HCT116 (cell line): Measurements from ENCODE around the gene UBXN11. TPM values are rescaled to one million over a fixed set of nuclear protein-coding genes. Genes with fewer than 3 reads are reported as not detected.
A peak's percentile ranks its signal among the peaks of the same experiment; 100 is the strongest.

Source experiments
- ATAC-seq: fragments of 200-7000 bp; cut with Tn5 transposase; 2 replicates; pipeline ENCODE4 v1.9.1; 2020; ENCODE audit warnings: mild to moderate bottlenecking, moderate library complexity
- BruUV-seq: library from RNA; stranded (reverse); fragments of 400-500 nt; replicated peaks from 2 replicates; lab custom pipeline; 2021; lab: Mats Ljungman, UMichigan
- CTCF ChIA-PET: fragments of 300-600 bp; sonication (Branson Sonifier 250); formaldehyde crosslinking; loops from one replicate; lab custom pipeline; 2021; ENCODE audit warnings: antibody characterized with exemption; lab: Charles Lee
- POLR2A ChIA-PET: fragments of 300-600, 350-600 bp; sonication (Branson Sonifier 250); formaldehyde crosslinking; loops from one replicate; lab custom pipeline; 2021; ENCODE audit warnings: antibody characterized with exemption; lab: Charles Lee
- RAD21 ChIA-PET, 2 experiments: fragments of 300-600 bp; sonication (Branson Sonifier 250); formaldehyde crosslinking; loops; one replicate each; lab custom pipeline; 2023; ENCODE audit warnings: low total read pairs in 2 of 2; ENCODE audit not compliant: uncharacterized antibody in 2 of 2, unreplicated experiment in 2 of 2, low non-redundant PET in 1 of 2; lab: Charles Lee
- DNase-seq: peaks from one replicate; pipeline ENCODE4 v3.0.0-alpha.2; 2010; ENCODE audit warnings: low read depth, low spot score
- H2AFZ ChIP-seq: fragments of 200-600 bp; shearing (Covaris generic), sonication (generic); 2 replicates; pipeline ENCODE4 v1.6.1; 2017; ENCODE audit warnings: low read depth, mixed run types, mixed read lengths, antibody characterized with exemption, low read length; ENCODE audit not compliant: poor library complexity, severe bottlenecking
- H3K27ac ChIP-seq: 2 replicates; pipeline ENCODE4 v1.5.1; 2012; ENCODE audit warnings: low read depth, low read length
- H3K27me3 ChIP-seq: fragments of 200-600 bp; sonication (generic); 2 replicates; pipeline ENCODE4 v1.6.1; 2016; ENCODE audit warnings: mixed run types, low read length, mixed read lengths; ENCODE audit not compliant: insufficient read depth
- H3K36me3 ChIP-seq, 2 experiments: fragments of 200-500 bp in 1 of 2; fragments of 200-600 bp in 1 of 2; sonication (Bioruptor generic) in 1 of 2; sonication (generic) in 1 of 2; 2 replicates each; pipeline versions ENCODE4 v1.5.1 to v1.6.1; 2014 to 2016; ENCODE audit warnings: low read length in 2 of 2, inconsistent platforms in 1 of 2, mixed read lengths in 1 of 2, mixed run types in 1 of 2; ENCODE audit not compliant: insufficient read depth in 2 of 2, control insufficient read depth in 1 of 2
- H3K4me1 ChIP-seq, 2 experiments: fragments of 200-600 bp in 1 of 2; sonication (generic) in 1 of 2; 2 replicates each; pipeline versions ENCODE4 v1.5.1 to v1.6.1; 2012 to 2017; ENCODE audit warnings: low read length in 2 of 2, inconsistent platforms in 1 of 2, mild to moderate bottlenecking in 1 of 2, mixed read lengths in 1 of 2, mixed run types in 1 of 2, moderate library complexity in 1 of 2; ENCODE audit not compliant: insufficient read depth in 2 of 2, control insufficient read depth in 1 of 2
- H3K4me2 ChIP-seq: fragments of 200-600 bp; sonication (generic); 2 replicates; pipeline ENCODE4 v1.6.1; 2017; ENCODE audit warnings: mixed run types, low read length, mixed read lengths
- H3K4me3 ChIP-seq, 2 experiments: fragments of 200-600 bp in 1 of 2; sonication (generic) in 1 of 2; replicated peaks in 1 of 2; 2 replicates each; pipeline ENCODE4 v1.5.1; 2011 to 2016; ENCODE audit warnings: low read length in 2 of 2, control low read depth in 1 of 2, low read depth in 1 of 2, mild to moderate bottlenecking in 1 of 2, mixed read lengths in 1 of 2, mixed run types in 1 of 2
- H3K79me2 ChIP-seq: fragments of 200-600 bp; sonication (generic); 2 replicates; pipeline ENCODE4 v1.6.1; 2017; ENCODE audit warnings: mild to moderate bottlenecking, mixed run types, low read length, moderate library complexity, mixed read lengths; ENCODE audit not compliant: insufficient read depth
- H3K9ac ChIP-seq: fragments of 200-600 bp; sonication (generic); 2 replicates; pipeline ENCODE4 v1.6.1; 2016; ENCODE audit warnings: low read length, mixed read lengths
- H3K9me2 ChIP-seq: fragments of 200-600 bp; sonication (generic), shearing (Covaris generic); 2 replicates; pipeline ENCODE4 v1.6.1; 2017; ENCODE audit warnings: mixed run types, mild to moderate bottlenecking, moderate library complexity; ENCODE audit not compliant: insufficient read depth
- H3K9me3 ChIP-seq, 2 experiments: fragments of 200-500 bp in 1 of 2; fragments of 200-600 bp in 1 of 2; sonication (Bioruptor generic) in 1 of 2; sonication (generic) in 1 of 2; 2 replicates each; pipeline ENCODE4 v1.6.1; 2014 to 2017; ENCODE audit warnings: low read length in 2 of 2, mixed read lengths in 2 of 2, inconsistent platforms in 1 of 2, low read depth in 1 of 2, mild to moderate bottlenecking in 1 of 2, mixed run types in 1 of 2, moderate library complexity in 1 of 2; ENCODE audit not compliant: control insufficient read depth in 1 of 2, insufficient read depth in 1 of 2
- H4K20me1 ChIP-seq: fragments of 200-600 bp; sonication (generic), shearing (Covaris generic); 2 replicates; pipeline ENCODE4 v1.6.1; 2017; ENCODE audit warnings: mixed run types, mild to moderate bottlenecking, moderate library complexity; ENCODE audit not compliant: insufficient read depth
- CTCF ChIP-seq, 3 experiments: fragments of 200-600 bp in 1 of 3; sonication (generic) in 1 of 3; IDR thresholded peaks in 2 of 3; conservative IDR thresholded peaks in 1 of 3; 2 replicates each; pipeline ENCODE4 v1.5.1; 2012 to 2017; ENCODE audit warnings: low read depth in 2 of 3, low read length in 2 of 3, antibody characterized with exemption in 1 of 3, borderline replicate concordance in 1 of 3, control low read depth in 1 of 3, mild to moderate bottlenecking in 1 of 3, mixed read lengths in 1 of 3, mixed run types in 1 of 3, moderate library complexity in 1 of 3; ENCODE audit not compliant: insufficient read depth in 1 of 3
- EZH2 ChIP-seq: fragments of 200-600 bp; sonication (generic); IDR thresholded peaks from 2 replicates; pipeline ENCODE4 v1.6.1; 2017; ENCODE audit warnings: antibody characterized with exemption, mixed run types
- POLR2AphosphoS5 ChIP-seq: IDR thresholded peaks from 2 replicates; pipeline ENCODE4 v1.6.1; 2011; ENCODE audit warnings: mild to moderate bottlenecking, low read depth, low read length, moderate library complexity
- intact Hi-C: fragments of 100-400 bp; cut with micrococcal nuclease; formaldehyde crosslinking; loops from 2 replicates; pipeline ENCODE4 v1.10.0; 2022
- total RNA-seq: library from RNA; stranded (reverse); gene quantifications from one replicate; pipeline ENCODE4 v1.2.1, GENCODE V29; 2021; ENCODE audit not compliant: unreplicated experiment

UBXN11 gene
- total RNA-seq, 1 experiment from 2014 or later = 19.3 TPM

GRCh38 chr1:26284597-26285347, 21.7 kb downstream of the UBXN11 start:
- Histone ChIP-seq H3K4me2 (peak overlapping the region; percentile 79), H3K27me3 (no peaks in the 10 kb centered on the region), H3K36me3 (no peaks in the 10 kb centered on the region; a peak in 1 of 4 replicates), H3K79me2 (peaks cover 16% of the 10 kb centered on the region), H4K20me1 (no peaks in the 10 kb centered on the region), H3K27ac (peak overlapping the region; percentile 58), H3K9ac (peak overlapping the region; percentile 50), H3K9me3 (no peaks in the 10 kb centered on the region), H3K4me1 (peaks cover 25 to 67% of the 10 kb centered on the region in 2 experiments), H2AFZ (no peak overlapping the region), H3K4me3 (peak overlapping the region in 1 of 2 experiments; percentile 31; a peak in 2 of 4 replicates), H3K9me2 (no peaks in the 10 kb centered on the region)
- ChIA-PET RAD21 (interaction anchor here (1.2 to 2.1 kb wide), 7 partner anchors 37 to 132 kb away, joined by 3 to 11 read pairs (median 4); no protein-coding TSS in a partner anchor), POLR2A (interaction anchor here (1.4 to 1.5 kb wide), 2 partner anchors 9 to 38 kb away, joined by 4 read pairs; no protein-coding TSS in a partner anchor), CTCF (interaction anchor here (0.6 to 4.3 kb wide), 23 partner anchors 9 to 389 kb away, joined by 3 to 50 read pairs (median 7); partner anchors contain the start of genes CD52, CEP85 and HMGN2)
- DNase-seq (peak; percentile 91), ATAC-seq (peak; percentile 68)
- no TSS peak for BruUV-seq
- TF ChIP-seq CTCF (IDR thresholded peaks at IDR 0.05 in 2 of 3, conservative IDR thresholded peaks at IDR 0.05 in 1 of 3; ENCODE audit: borderline replicate concordance in 1 of 3, insufficient read depth in 1 of 3, low read depth in 2 of 3, low read length in 2 of 3) = peak in 2 of 3 experiments; percentile 87; a peak in 4 of 6 replicates
- TF ChIP-seq POLR2AphosphoS5 = peak; percentile 71
- TF ChIP-seq EZH2 = no peak
- intact Hi-C loops = loop anchor here (1.0 to 2.0 kb wide), 4 partner anchors 37 to 132 kb away; no protein-coding TSS in a partner anchor
